CD14-positive monocyte (primary cell): ENCODE data around the gene TICAM2. TPM values are rescaled to one million over a fixed set of nuclear protein-coding genes. Genes with fewer than 3 reads are reported as not detected.

Experiments
- DNase-seq, 3 donors: peaks; one replicate each; pipeline ENCODE4 v3.0.0-alpha.2; 2011 to 2022
- H2AFZ ChIP-seq: 2 replicates; pipeline ENCODE4 v1.6.0; 2012; ENCODE audit warnings: mild to moderate bottlenecking, low read depth, low read length, inconsistent platforms; ENCODE audit not compliant: insufficient read depth, poor library complexity, severe bottlenecking
- H3K27ac ChIP-seq, 2 donors: 1 replicate in 1 of 2; 2 replicates in 1 of 2; pipeline ENCODE4 v1.5.1; 2012 to 2013; ENCODE audit warnings: low read length in 2 of 2, control low read depth in 1 of 2, inconsistent platforms in 1 of 2, low read depth in 1 of 2, mild to moderate bottlenecking in 1 of 2
- H3K27me3 ChIP-seq, 2 donors: one replicate each; pipeline versions ENCODE4 v1.6.0 to v1.6.1; 2011 to 2013; ENCODE audit warnings: low read length in 2 of 2; ENCODE audit not compliant: control insufficient read depth in 2 of 2, insufficient read depth in 2 of 2
- H3K36me3 ChIP-seq, 2 donors: replicated peaks in 1 of 2; 1 replicate in 1 of 2; 2 replicates in 1 of 2; pipeline versions ENCODE4 v1.5.1 to v1.6.1; 2012 to 2013; ENCODE audit warnings: low read length in 2 of 2, control low read depth in 1 of 2, inconsistent platforms in 1 of 2, mild to moderate bottlenecking in 1 of 2; ENCODE audit not compliant: insufficient read depth in 2 of 2, control insufficient read depth in 1 of 2
- H3K4me1 ChIP-seq, 2 donors: 1 replicate in 1 of 2; 2 replicates in 1 of 2; pipeline versions ENCODE4 v1.5.1 to v1.6.1; 2012 to 2013; ENCODE audit warnings: low read length in 2 of 2, control low read depth in 1 of 2, inconsistent platforms in 1 of 2, mild to moderate bottlenecking in 1 of 2, moderate library complexity in 1 of 2; ENCODE audit not compliant: insufficient read depth in 2 of 2, control insufficient read depth in 1 of 2
- H3K4me2 ChIP-seq: replicated peaks from 2 replicates; pipeline ENCODE3; 2012; ENCODE audit warnings: low read length, moderate library complexity, mild to moderate bottlenecking; ENCODE audit not compliant: poor library complexity, severe bottlenecking; ENCODE audit errors: extremely low read depth
- H3K4me3 ChIP-seq, 3 experiments: fragments of 200-600 bp in 1 of 3; sonication (generic) in 1 of 3; replicated peaks in 1 of 3; 1 replicate in 2 of 3; 2 replicates in 1 of 3; pipeline ENCODE4 v1.5.1; 2011 to 2013; ENCODE audit warnings: low read length in 3 of 3, mild to moderate bottlenecking in 3 of 3, control low read depth in 2 of 3, low read depth in 2 of 3, inconsistent platforms in 1 of 3, moderate library complexity in 1 of 3
- H3K79me2 ChIP-seq: 2 replicates; pipeline ENCODE4 v1.6.0; 2012; ENCODE audit warnings: mild to moderate bottlenecking, control low read depth, inconsistent platforms, low read length, moderate library complexity; ENCODE audit not compliant: insufficient read depth
- H3K9ac ChIP-seq: 2 replicates; pipeline ENCODE4 v1.6.0; 2017; ENCODE audit warnings: low read length, mild to moderate bottlenecking; ENCODE audit not compliant: insufficient read depth, poor library complexity, severe bottlenecking
- H3K9me3 ChIP-seq, 2 donors: replicated peaks in 1 of 2; 1 replicate in 1 of 2; 2 replicates in 1 of 2; pipeline versions ENCODE4 v1.5.1 to v1.6.1; 2012 to 2013; ENCODE audit warnings: low read length in 2 of 2, control low read depth in 1 of 2; ENCODE audit not compliant: control insufficient read depth in 1 of 2, insufficient read depth in 1 of 2
- H4K20me1 ChIP-seq: 2 replicates; pipeline ENCODE4 v1.6.0; 2012; ENCODE audit warnings: mild to moderate bottlenecking, low read length, control low read depth, moderate library complexity; ENCODE audit not compliant: insufficient read depth
- H3K27ac Mint-ChIP-seq, 7 donors: one replicate each; pipeline ENCODE4 v1.8.0; 2020; ENCODE audit warnings: mild to moderate bottlenecking in 7 of 7, mixed read lengths in 7 of 7, moderate library complexity in 6 of 7, inconsistent platforms in 2 of 7
- H3K27me3 Mint-ChIP-seq, 3 donors: one replicate each; pipeline ENCODE4 v1.8.0; 2021 to 2022; ENCODE audit warnings: low read depth in 3 of 3, mild to moderate bottlenecking in 3 of 3, mixed read lengths in 3 of 3, moderate library complexity in 3 of 3, inconsistent platforms in 1 of 3
- H3K36me3 Mint-ChIP-seq, 2 donors: one replicate each; pipeline ENCODE4 v1.8.0; 2020; ENCODE audit warnings: mixed read lengths in 2 of 2, inconsistent platforms in 1 of 2, mild to moderate bottlenecking in 1 of 2
- H3K4me1 Mint-ChIP-seq: one replicate; pipeline ENCODE4 v1.8.0; 2020; ENCODE audit warnings: mild to moderate bottlenecking, mixed read lengths
- H3K4me3 Mint-ChIP-seq, 2 donors: one replicate each; pipeline ENCODE4 v1.8.0; 2020; ENCODE audit warnings: mild to moderate bottlenecking in 2 of 2, mixed read lengths in 2 of 2, moderate library complexity in 1 of 2
- H3K9me3 Mint-ChIP-seq, 7 donors: one replicate each; pipeline ENCODE4 v1.8.0; 2020 to 2022; ENCODE audit warnings: mixed read lengths in 7 of 7, mild to moderate bottlenecking in 6 of 7, moderate library complexity in 6 of 7, inconsistent platforms in 2 of 7
- WGBS: methylation state at CpG from one replicate; pipeline ENCODE4 v1.1.5; 2013; ENCODE audit warnings: missing lambda C conversion rate; ENCODE audit not compliant: insufficient coverage; 5-methylcytosine and 5-hydroxymethylcytosine counted together
- intact Hi-C, 2 donors: fragments of 100-400 bp; cut with micrococcal nuclease; formaldehyde crosslinking; loops; one replicate each; pipeline versions ENCODE4 v1.15.0 to v1.15.1; 2023
- polyA plus RNA-seq, 3 donors: library from polyadenylated mRNA; depleted of rRNA in 1 of 3; unstranded in 2 of 3; stranded (reverse) in 1 of 3; fragments of 300-500 nt in 2 of 3; fragments of >200 nt in 1 of 3; fragmentation: Illumina TruSeq in 2 of 3; gene quantifications; 1 replicate in 2 of 3; 2 replicates in 1 of 3; pipeline ENCODE4 v1.2.3, GENCODE V29; 2012 to 2021
- TF ChIP-seq, protein P1 (sequence below): fragments of 200-600 bp; IDR thresholded peaks from one replicate; pipeline ENCODE4 v1.8.0; 2022; ENCODE audit warnings: antibody characterized with exemption, mild to moderate bottlenecking

Gene TICAM2
- polyA plus RNA-seq, 3 donors, result 3.5 to 25.1 (median 14.6) TPM

GRCh38 chr5:115599502-115599901, 2.8 kb downstream of the TICAM2 start:
- TF ChIP-seq, protein P1, sequence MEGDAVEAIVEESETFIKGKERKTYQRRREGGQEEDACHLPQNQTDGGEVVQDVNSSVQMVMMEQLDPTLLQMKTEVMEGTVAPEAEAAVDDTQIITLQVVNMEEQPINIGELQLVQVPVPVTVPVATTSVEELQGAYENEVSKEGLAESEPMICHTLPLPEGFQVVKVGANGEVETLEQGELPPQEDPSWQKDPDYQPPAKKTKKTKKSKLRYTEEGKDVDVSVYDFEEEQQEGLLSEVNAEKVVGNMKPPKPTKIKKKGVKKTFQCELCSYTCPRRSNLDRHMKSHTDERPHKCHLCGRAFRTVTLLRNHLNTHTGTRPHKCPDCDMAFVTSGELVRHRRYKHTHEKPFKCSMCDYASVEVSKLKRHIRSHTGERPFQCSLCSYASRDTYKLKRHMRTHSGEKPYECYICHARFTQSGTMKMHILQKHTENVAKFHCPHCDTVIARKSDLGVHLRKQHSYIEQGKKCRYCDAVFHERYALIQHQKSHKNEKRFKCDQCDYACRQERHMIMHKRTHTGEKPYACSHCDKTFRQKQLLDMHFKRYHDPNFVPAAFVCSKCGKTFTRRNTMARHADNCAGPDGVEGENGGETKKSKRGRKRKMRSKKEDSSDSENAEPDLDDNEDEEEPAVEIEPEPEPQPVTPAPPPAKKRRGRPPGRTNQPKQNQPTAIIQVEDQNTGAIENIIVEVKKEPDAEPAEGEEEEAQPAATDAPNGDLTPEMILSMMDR, result no peak
- Histone ChIP-seq H3K9ac (no peak overlapping the region), H3K27me3 (no peaks in the 10 kb centered on the region), H3K9me3 (no peaks in the 10 kb centered on the region), H3K27ac (peak overlapping the region in 1 of 2 donors; percentile 30), H3K4me3 (peak overlapping the region in 1 of 3 experiments; percentile 89), H2AFZ (no peak overlapping the region), H3K4me2 (peak overlapping the region; percentile 84), H3K36me3 (no peaks in the 10 kb centered on the region), H4K20me1 (peaks cover 62% of the 10 kb centered on the region), H3K79me2 (peaks cover 74% of the 10 kb centered on the region), H3K4me1 (peaks cover 58 to 59% of the 10 kb centered on the region in 2 donors)
- H3K4me3 Mint-ChIP-seq, result peak overlapping the region; percentile 67 to 74
- intact Hi-C loops, result no loop called here
- H3K36me3 Mint-ChIP-seq, result peaks cover 7 to 22% of the 10 kb centered on the region in 2 donors
- peaks cover 0 to 5% (median 0%) of the 10 kb centered on the region in 3 donors for H3K27me3 Mint-ChIP-seq
- peak; percentile 49 to 58 (median 56) for DNase-seq
- no peaks in the 10 kb centered on the region for H3K9me3 Mint-ChIP-seq
- peaks cover 74% of the 10 kb centered on the region for H3K4me1 Mint-ChIP-seq
- H3K27ac Mint-ChIP-seq, result peak overlapping the region; percentile 4 to 90 (median 75)
- WGBS, result no CpG with 5 or more reads among the region's 1 CpG

GRCh38 chr5:115594128-115595047, 7.9 kb downstream of the TICAM2 start:
- intact Hi-C loops, result no loop called here

More at GRCh38 chr5:115594128-115595047, 7.9 kb downstream of the TICAM2 start:
- H3K27ac Mint-ChIP-seq, result peak overlapping the region in 1 of 7 donors; percentile 24
- no peak overlapping the region for H3K4me3 ChIP-seq
- H3K27me3 Mint-ChIP-seq, result peaks cover 1 to 5% (median 2%) of the 10 kb centered on the region in 3 donors
- H2AFZ ChIP-seq, result no peak overlapping the region
- no peak overlapping the region for H3K27ac ChIP-seq
- peaks cover 40% of the 10 kb centered on the region for H3K4me1 Mint-ChIP-seq
- H3K9me3 Mint-ChIP-seq, result no peaks in the 10 kb centered on the region
- TF ChIP-seq, protein P1, result no peak
- H3K79me2 ChIP-seq, result peaks cover 93% of the 10 kb centered on the region
- peaks cover 0 to 8% of the 10 kb centered on the region in 2 donors for H3K36me3 ChIP-seq
- no peak overlapping the region for H3K9ac ChIP-seq
- WGBS, result no CpG with 5 or more reads among the region's 2 CpGs
- peaks cover 20 to 24% of the 10 kb centered on the region in 2 donors for H3K36me3 Mint-ChIP-seq
- DNase-seq, result no peak
- H3K4me3 Mint-ChIP-seq, result no peak overlapping the region
- no peak overlapping the region for H3K4me2 ChIP-seq
- H3K9me3 ChIP-seq, result no peaks in the 10 kb centered on the region
- peaks cover 15 to 18% of the 10 kb centered on the region in 2 donors for H3K4me1 ChIP-seq
- H4K20me1 ChIP-seq, result peaks cover 98% of the 10 kb centered on the region
- no peaks in the 10 kb centered on the region for H3K27me3 ChIP-seq
